ENCODE measurements around the gene ZYX. TPM values are rescaled to one million over a fixed set of nuclear protein-coding genes. Genes with fewer than 3 reads are reported as not detected.

The ZYX gene
- total RNA-seq, 1 donor from 2014 or later, result 162 TPM

DNA sequence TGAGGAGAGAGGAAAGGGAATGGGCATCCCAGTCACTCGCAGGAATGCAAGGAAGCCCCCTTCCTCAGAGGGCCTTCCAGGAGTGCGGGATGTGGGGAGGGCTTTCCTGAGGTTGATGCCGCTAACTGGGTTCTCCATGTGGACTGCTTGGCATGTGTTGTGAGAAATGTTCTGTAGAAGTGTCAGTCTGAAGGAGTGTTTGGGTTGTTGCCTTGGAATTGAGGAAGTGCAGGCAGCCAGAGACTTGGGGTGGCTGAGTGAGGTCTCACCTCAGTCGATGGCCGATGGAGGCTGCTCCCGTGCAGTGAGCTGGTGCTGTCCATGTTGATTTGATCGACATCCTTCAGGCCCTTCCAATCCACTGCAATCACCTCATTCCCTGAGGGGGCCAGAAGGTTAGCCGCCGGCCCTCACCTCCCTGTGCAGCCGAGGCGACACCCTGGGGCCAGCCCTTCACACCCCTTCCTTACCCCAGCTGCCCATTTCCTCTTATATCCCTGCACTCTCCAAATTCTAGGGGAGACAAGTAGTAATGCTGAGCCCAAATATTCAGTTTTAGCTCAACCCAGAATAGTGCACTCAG is 21.3 kb upstream of the ZYX start:
- H3K36me3 ChIP-seq (ENCODE audit: control insufficient read depth, insufficient read depth, low read length), result no peaks in the 10 kb centered on the region
- TF ChIP-seq, protein P1, sequence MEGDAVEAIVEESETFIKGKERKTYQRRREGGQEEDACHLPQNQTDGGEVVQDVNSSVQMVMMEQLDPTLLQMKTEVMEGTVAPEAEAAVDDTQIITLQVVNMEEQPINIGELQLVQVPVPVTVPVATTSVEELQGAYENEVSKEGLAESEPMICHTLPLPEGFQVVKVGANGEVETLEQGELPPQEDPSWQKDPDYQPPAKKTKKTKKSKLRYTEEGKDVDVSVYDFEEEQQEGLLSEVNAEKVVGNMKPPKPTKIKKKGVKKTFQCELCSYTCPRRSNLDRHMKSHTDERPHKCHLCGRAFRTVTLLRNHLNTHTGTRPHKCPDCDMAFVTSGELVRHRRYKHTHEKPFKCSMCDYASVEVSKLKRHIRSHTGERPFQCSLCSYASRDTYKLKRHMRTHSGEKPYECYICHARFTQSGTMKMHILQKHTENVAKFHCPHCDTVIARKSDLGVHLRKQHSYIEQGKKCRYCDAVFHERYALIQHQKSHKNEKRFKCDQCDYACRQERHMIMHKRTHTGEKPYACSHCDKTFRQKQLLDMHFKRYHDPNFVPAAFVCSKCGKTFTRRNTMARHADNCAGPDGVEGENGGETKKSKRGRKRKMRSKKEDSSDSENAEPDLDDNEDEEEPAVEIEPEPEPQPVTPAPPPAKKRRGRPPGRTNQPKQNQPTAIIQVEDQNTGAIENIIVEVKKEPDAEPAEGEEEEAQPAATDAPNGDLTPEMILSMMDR (IDR thresholded peaks at IDR 0.05; ENCODE audit: insufficient read depth, low read length, poor library complexity, severe bottlenecking), result no peak
- no peak overlapping the region for H3K4me3 ChIP-seq (ENCODE audit: low read depth, low read length)
- DNase-seq (ENCODE audit: low read depth), result no peak
- peaks cover 38% of the 10 kb centered on the region for H3K27me3 ChIP-seq (ENCODE audit: control insufficient read depth, insufficient read depth, low read length)

- Histone ChIP-seq H3K4me3 (ENCODE audit: low read depth, low read length) (no peak overlapping the region), H3K27me3 (ENCODE audit: control insufficient read depth, insufficient read depth, low read length) (peaks cover 38% of the 10 kb centered on the region), H3K36me3 (ENCODE audit: control insufficient read depth, insufficient read depth, low read length) (no peaks in the 10 kb centered on the region)
- TF ChIP-seq, protein P1 (IDR thresholded peaks at IDR 0.05; ENCODE audit: insufficient read depth, low read length, poor library complexity, severe bottlenecking), result no peak
- DNase-seq (ENCODE audit: low read depth), result no peak
Measured at GRCh38 chr7:143360788-143361551, 20.2 kb upstream of the ZYX start.

DNA sequence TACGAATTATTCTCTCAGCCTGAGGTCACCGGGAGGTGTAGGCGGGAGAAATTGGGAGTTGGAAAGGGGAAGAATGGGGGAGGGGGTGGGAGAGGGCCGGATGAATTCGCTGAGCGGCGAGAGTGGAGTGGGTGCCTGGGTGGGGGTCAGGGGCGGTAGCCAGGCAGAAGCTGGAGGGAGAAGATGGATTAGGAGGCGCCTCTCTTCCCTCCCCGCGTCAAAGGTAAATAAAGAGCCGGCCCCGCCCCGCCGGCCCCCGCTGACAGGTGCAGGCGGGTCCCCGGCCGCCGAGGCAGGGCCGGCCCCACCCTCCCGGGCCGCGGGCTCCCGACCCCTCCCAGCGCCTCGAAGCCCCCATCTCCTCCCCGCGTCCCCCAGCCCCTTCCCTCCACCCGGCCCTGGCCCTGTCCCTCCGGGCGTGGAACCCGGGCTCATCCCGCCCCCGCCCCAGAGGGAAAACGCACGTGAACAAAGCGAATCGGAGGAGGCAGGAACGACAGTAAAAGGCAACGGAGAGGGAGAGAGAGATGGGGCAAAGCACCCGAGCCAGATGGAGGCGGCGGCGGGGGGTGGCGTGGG is 19.5 kb upstream of the ZYX start:
- TF ChIP-seq, protein P1 (IDR thresholded peaks at IDR 0.05; ENCODE audit: insufficient read depth, low read length, poor library complexity, severe bottlenecking), result no peak
- DNase-seq (ENCODE audit: low read depth), result no peak
- Histone ChIP-seq H3K4me3 (ENCODE audit: low read depth, low read length) (peak overlapping the region; percentile 43), H3K36me3 (ENCODE audit: control insufficient read depth, insufficient read depth, low read length) (no peaks in the 10 kb centered on the region), H3K27me3 (ENCODE audit: control insufficient read depth, insufficient read depth, low read length) (peaks cover 38% of the 10 kb centered on the region)

- H3K27me3 ChIP-seq (ENCODE audit: control insufficient read depth, insufficient read depth, low read length), result peaks cover 38% of the 10 kb centered on the region
- peaks cover 1% of the 10 kb centered on the region for H3K36me3 ChIP-seq (ENCODE audit: control insufficient read depth, insufficient read depth, low read length)
- H3K4me3 ChIP-seq (ENCODE audit: low read depth, low read length), result peak within 1 kb of the TSS; percentile 43
- no peak for DNase-seq (ENCODE audit: low read depth)
- TF ChIP-seq, protein P1 (IDR thresholded peaks at IDR 0.05; ENCODE audit: insufficient read depth, low read length, poor library complexity, severe bottlenecking), result no peak
Measured at GRCh38 chr7:143362131-143363015, 18.8 kb upstream of the ZYX start, which contains the start of gene FAM131B. Gene FAM131B, minus strand, starts transcription at chr7:143362713. Its CDS starts 110 bp downstream, at chr7:143362603.

DNA sequence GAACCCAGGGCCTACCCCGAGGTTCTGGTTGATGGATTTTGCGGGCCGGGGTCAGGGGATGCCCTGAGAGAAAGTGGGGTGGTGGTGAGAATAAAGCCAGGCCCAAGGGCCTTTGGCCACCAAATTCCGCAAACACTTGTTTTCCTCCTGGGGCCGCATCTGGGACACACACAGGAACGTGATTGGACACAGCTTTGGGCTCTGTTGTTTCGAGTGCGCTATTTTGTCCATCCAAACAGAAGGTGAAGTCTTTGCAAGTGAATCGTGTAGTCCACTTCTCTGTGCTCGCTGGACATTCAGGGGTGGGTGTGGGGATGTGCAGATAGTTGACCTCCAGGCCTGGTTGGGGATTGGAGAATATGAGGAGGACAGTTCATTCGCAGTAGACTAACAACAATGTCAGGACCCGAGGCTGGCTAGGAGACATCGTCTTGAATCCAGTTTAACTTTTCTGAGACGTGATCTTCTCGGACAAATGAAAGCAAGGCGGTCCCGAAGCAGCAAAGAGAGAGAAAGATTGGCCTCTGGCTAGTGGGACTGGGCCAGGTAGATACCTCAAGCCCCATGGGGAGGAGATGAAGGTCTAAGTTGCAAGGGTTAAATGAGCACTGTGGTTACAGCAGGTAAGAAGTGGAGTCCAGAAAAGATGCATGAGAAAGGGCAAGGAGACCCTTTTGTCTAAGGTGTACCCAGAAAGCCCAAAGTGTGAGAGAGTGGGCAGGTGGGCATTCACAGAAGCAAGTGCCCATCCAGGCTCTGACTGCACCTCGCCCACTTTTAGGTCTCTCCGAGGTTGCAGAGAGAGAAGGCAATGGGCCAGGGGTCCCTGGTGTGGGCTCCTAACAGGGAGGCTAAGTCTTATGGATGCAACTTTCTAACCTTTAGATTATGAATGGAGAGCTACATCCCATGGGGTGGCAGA is 17.9 kb upstream of the ZYX start:
- no peak overlapping the region for H3K4me3 ChIP-seq (ENCODE audit: low read depth, low read length)
- DNase-seq (ENCODE audit: low read depth), result no peak
- H3K27me3 ChIP-seq (ENCODE audit: control insufficient read depth, insufficient read depth, low read length), result peaks cover 38% of the 10 kb centered on the region
- H3K36me3 ChIP-seq (ENCODE audit: control insufficient read depth, insufficient read depth, low read length), result peaks cover 1% of the 10 kb centered on the region
- TF ChIP-seq, protein P1 (IDR thresholded peaks at IDR 0.05; ENCODE audit: insufficient read depth, low read length, poor library complexity, severe bottlenecking), result no peak

Measured in kidney epithelial cell (primary cell).